Measurements from ENCODE around the gene TAAR8. TPM values are rescaled to one million over a fixed set of nuclear protein-coding genes. Genes with fewer than 3 reads are reported as not detected.
A peak's percentile ranks its signal among the peaks of the same experiment; 100 is the strongest.

The TAAR8 gene
- total RNA-seq, 3 donors from 2014 or later: not detected

- H3K27me3 ChIP-seq: no peaks in the 10 kb centered on the region
- H3K4me1 ChIP-seq: peaks cover 0 to 1% of the 10 kb centered on the region in 2 donors
- intact Hi-C loops (cut with DNase I; ENCODE audit: low total_unique reads): no loop called here
- no peak for TF ChIP-seq CTCF (IDR thresholded peaks at IDR 0.05)
- TF ChIP-seq POLR2A (IDR thresholded peaks at IDR 0.05): peak; percentile 34
- peak; percentile 65 to 74 (median 70) for TF ChIP-seq POLR2AphosphoS5 (IDR thresholded peaks at IDR 0.05)
- peak; percentile 76 to 83 for DNase-seq (ENCODE audit: low spot score in 2 of 2)
- H3K4me3 ChIP-seq: peak within 1 kb of the TSS; percentile 91 to 97 (median 93)
- H3K9me3 ChIP-seq: no peaks in the 10 kb centered on the region
- H3K27ac ChIP-seq: peak within 1 kb of the TSS; percentile 82 to 90
- no peaks in the 10 kb centered on the region for H3K36me3 ChIP-seq
Measured at GRCh38 chr6:132512638-132513632, 39.5 kb upstream of the TAAR8 start, which contains the start of gene STX7. Gene STX7, minus strand, starts transcription at chr6:132513116. Its CDS starts 9,586 bp downstream, at chr6:132503530.

- peak overlapping the region; percentile 82 to 90 for H3K27ac ChIP-seq
Measured at GRCh38 chr6:132513831-132514545, 38.5 kb upstream of the TAAR8 start.

GRCh38 chr6:132515386-132515785 is 37.1 kb upstream of the TAAR8 start:
- TF ChIP-seq POLR2AphosphoS5 (IDR thresholded peaks at IDR 0.05) (no peak), POLR2A (IDR thresholded peaks at IDR 0.05) (no peak), CTCF (IDR thresholded peaks at IDR 0.05) (no peak)
- no peak for DNase-seq (ENCODE audit: low spot score in 2 of 2)
- Histone ChIP-seq H3K4me3 (no peak overlapping the region), H3K36me3 (no peaks in the 10 kb centered on the region), H3K9me3 (no peaks in the 10 kb centered on the region), H3K4me1 (no peaks in the 10 kb centered on the region), H3K27me3 (no peaks in the 10 kb centered on the region), H3K27ac (no peak overlapping the region)
- intact Hi-C loops (cut with DNase I; ENCODE audit: low total_unique reads): no loop called here

More at GRCh38 chr6:132513831-132514545, 38.5 kb upstream of the TAAR8 start:
- no peaks in the 10 kb centered on the region for H3K9me3 ChIP-seq
- no peaks in the 10 kb centered on the region for H3K27me3 ChIP-seq
- intact Hi-C loops (cut with DNase I; ENCODE audit: low total_unique reads): no loop called here
- H3K4me1 ChIP-seq: no peaks in the 10 kb centered on the region
- H3K36me3 ChIP-seq: no peaks in the 10 kb centered on the region
- TF ChIP-seq CTCF (IDR thresholded peaks at IDR 0.05) (no peak), POLR2A (IDR thresholded peaks at IDR 0.05) (no peak), POLR2AphosphoS5 (IDR thresholded peaks at IDR 0.05) (no peak)
- DNase-seq (ENCODE audit: low spot score in 2 of 2): no peak
- H3K4me3 ChIP-seq: peak overlapping the region in 2 of 3 donors; percentile 91 to 97

GRCh38 chr6:132520953-132521352 is 31.5 kb upstream of the TAAR8 start:
- H3K27ac ChIP-seq: no peak overlapping the region
- intact Hi-C loops (cut with DNase I; ENCODE audit: low total_unique reads): no loop called here
- H3K36me3 ChIP-seq: no peaks in the 10 kb centered on the region

More at GRCh38 chr6:132520953-132521352, 31.5 kb upstream of the TAAR8 start:
- Histone ChIP-seq H3K4me3 (no peak overlapping the region), H3K27me3 (no peaks in the 10 kb centered on the region), H3K4me1 (no peaks in the 10 kb centered on the region), H3K9me3 (no peaks in the 10 kb centered on the region)
- TF ChIP-seq POLR2A (IDR thresholded peaks at IDR 0.05): no peak
- TF ChIP-seq CTCF (IDR thresholded peaks at IDR 0.05): no peak
- no peak for TF ChIP-seq POLR2AphosphoS5 (IDR thresholded peaks at IDR 0.05)
- no peak for DNase-seq (ENCODE audit: low spot score in 2 of 2)
